ENCODE measurements around the gene COL9A3. TPM values are rescaled to one million over a fixed set of nuclear protein-coding genes. Genes with fewer than 3 reads are reported as not detected.

COL9A3 gene
- total RNA-seq, 2 experiments from 2014 or later: not detected

GRCh38 chr20:62793757-62794006, 23.2 kb upstream of the COL9A3 start:
- ChIA-PET CTCF (interaction anchor here (1.0 to 4.6 kb wide), 7 partner anchors 11 to 383 kb away, joined by 3 to 20 read pairs (median 4); partner anchors contain the start of genes OGFR and SLCO4A1), POLR2A (interaction anchor here (1.4 to 2.2 kb wide), 3 partner anchors 11 to 152 kb away, joined by 3 to 7 read pairs (median 4); partner anchors contain the start of genes OGFR and SLCO4A1)

DNA sequence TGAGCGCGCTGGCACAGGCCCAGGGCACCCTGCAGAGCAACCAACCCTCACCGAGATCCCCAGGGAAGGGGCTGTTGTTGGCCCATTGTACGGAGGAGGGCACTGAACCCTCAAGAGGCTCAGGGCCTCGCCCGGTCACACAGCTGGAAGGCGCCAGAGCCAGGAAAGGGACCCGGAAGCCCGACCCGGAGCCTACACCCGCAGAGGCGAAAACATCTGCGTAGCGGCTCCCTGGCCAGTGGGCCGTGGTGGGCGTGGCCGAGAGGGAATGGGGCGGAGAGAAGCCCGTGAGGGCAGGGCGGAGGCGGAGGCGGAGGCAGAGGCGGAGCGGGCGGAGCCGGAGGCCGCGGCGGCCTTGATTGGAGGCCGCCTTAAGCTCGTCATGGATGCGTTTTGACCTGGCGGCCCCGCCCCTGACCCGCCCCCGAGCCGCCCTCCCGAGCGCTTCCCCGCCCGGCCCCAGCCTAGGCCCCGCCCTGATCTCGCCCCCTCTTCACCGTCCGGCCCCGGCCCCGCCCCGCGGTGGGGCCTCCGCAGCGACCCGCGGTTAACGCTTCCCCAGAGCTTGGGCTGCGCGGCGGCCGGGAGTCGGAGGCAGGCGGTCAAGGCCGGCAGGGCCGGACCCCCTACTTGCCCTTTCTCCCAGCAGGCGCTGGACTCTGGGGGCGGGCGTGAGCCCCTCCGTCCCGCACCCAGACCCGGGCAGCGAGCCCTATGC, 22.7 kb upstream of the COL9A3 start:
- ChIA-PET CTCF (interaction anchor here (0.9 to 4.6 kb wide), 9 partner anchors 10 to 384 kb away, joined by 3 to 20 read pairs (median 4); partner anchors contain the start of genes OGFR and SLCO4A1), POLR2A (interaction anchor here (0.6 to 2.2 kb wide), 5 partner anchors 11 to 152 kb away, joined by 3 to 7 read pairs (median 4); partner anchors contain the start of genes OGFR and SLCO4A1)

GRCh38 chr20:62795023-62795761, 21.7 kb upstream of the COL9A3 start:
- ChIA-PET CTCF (interaction anchor here (1.2 to 4.6 kb wide), 3 partner anchors 13 to 192 kb away, joined by 4 to 20 read pairs (median 5); no protein-coding TSS in a partner anchor), POLR2A (interaction anchor here (0.6 to 2.2 kb wide), 4 partner anchors 10 to 225 kb away, joined by 4 to 7 read pairs (median 4); partner anchors contain the start of genes OGFR and SLCO4A1)

GRCh38 chr20:62796699-62797491, 20.0 kb upstream of the COL9A3 start:
- CTCF ChIA-PET: interaction anchor here (4.6 kb wide), 1 partner anchor 11 kb away, joined by 20 read pairs; no protein-coding TSS in a partner anchor
- POLR2A ChIA-PET: interaction anchor here (1.0 kb wide), 1 partner anchor 11 kb away, joined by 3 read pairs; no protein-coding TSS in a partner anchor

DNA sequence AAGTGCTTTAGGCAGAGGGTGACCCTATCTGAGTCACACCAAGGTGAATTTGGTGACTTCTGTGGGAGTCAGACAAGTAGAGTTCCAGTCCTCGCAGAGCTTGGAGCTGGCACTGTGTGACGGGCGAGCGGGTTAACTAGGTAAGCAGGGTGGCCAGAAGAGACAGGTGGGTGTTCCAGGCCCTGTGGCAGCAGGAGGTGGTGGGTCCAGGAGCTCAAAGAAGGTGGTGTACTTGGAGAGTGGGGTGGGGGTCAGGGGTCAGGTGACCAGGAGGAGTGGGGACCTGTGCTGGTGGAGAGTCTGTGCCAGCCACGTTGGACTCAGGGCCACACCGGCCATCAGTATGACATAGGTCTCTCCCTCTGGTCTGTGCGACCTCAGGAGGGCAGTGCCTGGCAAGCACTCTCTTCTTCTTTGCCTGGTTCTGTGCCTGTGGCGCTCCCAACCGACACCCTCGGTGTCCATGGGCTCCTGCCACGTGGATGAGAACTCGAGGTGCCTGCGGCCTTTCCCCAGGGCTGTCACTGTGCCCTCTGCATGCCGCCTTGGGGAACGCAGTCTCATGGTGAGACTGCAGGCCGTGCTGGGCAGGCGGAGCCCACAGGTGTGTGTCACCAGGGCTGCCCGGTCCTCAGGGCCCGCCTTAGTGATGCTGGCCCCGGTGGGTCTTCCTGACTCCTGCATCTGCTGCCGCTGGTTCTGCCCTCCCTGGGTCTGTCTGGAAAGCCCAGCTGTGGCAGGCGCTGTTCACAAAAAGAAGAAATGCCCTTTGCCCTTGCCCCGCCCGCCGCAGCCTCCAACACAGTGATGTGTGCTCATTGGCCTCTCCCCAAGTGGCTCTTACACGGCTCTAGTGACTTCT, 18.9 kb upstream of the COL9A3 start:
- ChIA-PET POLR2A (no interaction called here), CTCF (interaction anchor here (4.6 kb wide), 1 partner anchor 10 kb away, joined by 20 read pairs; no protein-coding TSS in a partner anchor)

DNA sequence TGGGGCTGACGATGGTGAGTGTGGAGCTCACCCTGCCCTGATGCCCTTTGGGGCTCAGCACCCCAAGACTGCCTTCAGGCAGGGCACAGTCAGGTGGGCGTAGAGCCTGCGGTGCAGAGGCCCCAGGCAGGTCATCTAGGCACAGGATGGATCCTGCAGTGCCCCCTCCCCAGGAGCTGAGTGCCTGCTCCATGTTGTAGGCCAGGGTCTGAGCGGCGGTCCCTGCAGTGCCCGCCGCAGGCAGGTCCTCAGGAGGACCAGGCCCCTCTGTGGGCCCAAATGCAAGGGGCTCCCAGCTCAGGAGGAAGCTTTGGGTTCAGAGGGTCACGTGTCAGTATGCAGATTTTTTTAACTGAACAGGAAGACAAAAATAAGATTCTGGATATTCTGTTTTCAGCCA, 17.8 kb upstream of the COL9A3 start:
- POLR2A ChIA-PET: no interaction called here

GRCh38 chr20:62799459-62799858, 17.4 kb upstream of the COL9A3 start:
- POLR2A ChIA-PET: no interaction called here
- CTCF ChIA-PET: interaction anchor here (0.6 to 0.9 kb wide), 2 partner anchors 9 to 611 kb away, joined by 3 read pairs; no protein-coding TSS in a partner anchor

More for the DNA sequence above, 17.8 kb upstream of the COL9A3 start:
- CTCF ChIA-PET: interaction anchor here (0.6 to 0.9 kb wide), 2 partner anchors 9 to 611 kb away, joined by 3 read pairs; no protein-coding TSS in a partner anchor

- POLR2A ChIA-PET: no interaction called here
- CTCF ChIA-PET: interaction anchor here (0.6 kb wide), 1 partner anchor 612 kb away, joined by 3 read pairs; no protein-coding TSS in a partner anchor
Observed at GRCh38 chr20:62799873-62800272, 17.0 kb upstream of the COL9A3 start.

DNA sequence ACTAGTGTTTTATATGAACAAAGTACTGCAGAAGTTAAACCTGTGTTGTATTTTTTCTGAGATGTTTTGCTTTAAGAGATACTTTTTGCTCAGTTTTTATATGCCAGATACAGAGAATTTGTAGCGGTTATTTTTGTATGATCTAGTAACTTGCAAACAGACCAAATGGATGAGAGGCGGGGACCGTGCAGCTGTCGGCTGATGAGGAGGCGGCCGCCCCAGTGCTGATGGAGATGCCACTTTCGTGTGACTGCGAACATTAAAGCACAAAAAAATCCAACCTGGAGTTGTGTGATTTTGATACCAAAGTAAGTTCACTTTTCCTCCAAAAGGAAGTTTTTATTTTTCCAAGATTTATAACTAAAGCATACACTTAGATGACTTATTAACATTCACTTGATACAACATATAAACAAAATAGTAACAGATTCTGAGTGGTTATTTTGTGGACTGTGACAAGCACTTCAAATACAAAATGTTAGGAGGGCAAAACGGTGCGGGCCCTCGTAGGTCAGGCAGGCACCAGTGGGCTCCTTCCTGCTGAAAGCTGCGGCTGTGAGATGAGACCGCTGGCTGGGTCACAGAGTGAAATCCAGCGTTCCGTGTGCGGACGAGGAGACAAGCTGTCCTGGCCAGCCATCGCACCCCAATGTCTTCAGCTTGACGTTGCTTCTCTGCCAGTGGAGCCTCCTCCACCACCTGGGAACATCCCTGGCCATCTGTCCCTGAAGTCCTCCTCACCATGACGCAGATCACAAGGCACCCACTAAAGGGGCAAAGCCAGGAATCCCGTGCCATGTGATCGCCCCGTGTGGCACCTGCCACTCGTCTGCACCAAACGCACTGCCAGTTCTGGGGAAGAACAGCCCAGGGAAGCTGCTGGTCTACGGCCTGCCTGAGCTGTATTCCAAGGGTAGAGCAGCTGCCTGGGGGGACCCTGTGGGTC, 16.3 kb upstream of the COL9A3 start:
- ChIA-PET CTCF (no interaction called here), POLR2A (no interaction called here)

GRCh38 chr20:62801284-62802010, 15.4 kb upstream of the COL9A3 start:
- POLR2A ChIA-PET: no interaction called here
- CTCF ChIA-PET: no interaction called here

DNA sequence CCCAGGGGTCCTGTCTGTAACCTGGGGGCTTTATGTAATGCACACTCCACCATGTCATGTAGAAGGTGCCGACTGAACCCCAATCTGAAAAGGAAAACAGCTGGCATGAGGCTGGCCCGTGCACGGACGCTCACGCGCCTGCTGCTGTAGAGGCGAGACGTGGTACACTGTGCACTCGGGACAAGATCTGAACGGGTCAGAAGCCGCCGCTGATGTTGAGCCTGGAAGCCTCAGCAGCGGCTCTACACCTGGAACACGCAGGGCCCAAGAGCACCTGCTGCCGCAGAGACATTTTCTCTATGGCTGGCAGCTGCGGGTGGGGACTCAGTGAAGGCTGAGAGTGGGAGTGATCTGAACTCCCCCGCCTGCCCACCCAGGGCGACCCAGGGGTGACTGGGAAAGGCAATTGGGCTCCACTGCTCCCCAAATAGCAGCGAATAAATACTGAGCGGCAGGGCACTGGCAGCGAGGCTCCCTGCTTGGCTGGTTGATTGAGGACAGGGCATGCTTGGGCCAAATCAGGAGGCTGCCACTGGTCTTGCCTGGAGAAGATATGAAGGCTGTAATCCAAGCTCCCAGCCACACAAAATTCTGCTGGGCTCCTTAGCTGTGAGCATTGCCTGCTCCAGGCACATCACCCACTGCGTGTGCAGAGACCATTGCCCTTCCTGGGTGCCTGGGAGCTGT, 14.7 kb upstream of the COL9A3 start:
- CTCF ChIA-PET: no interaction called here
- POLR2A ChIA-PET: no interaction called here

- POLR2A ChIA-PET: interaction anchor here (2.3 kb wide), 1 partner anchor 9 kb away, joined by 7 read pairs; no protein-coding TSS in a partner anchor
Observed at GRCh38 chr20:62804021-62804626, 12.7 kb upstream of the COL9A3 start.

GRCh38 chr20:62804627-62805154, 12.2 kb upstream of the COL9A3 start, which contains the start of gene OGFR:
Gene OGFR, plus strand, starts transcription at chr20:62804835. Its CDS starts 25 bp downstream, at chr20:62804860.
- ChIA-PET CTCF (interaction anchor here (0.9 to 1.2 kb wide), 2 partner anchors 11 to 31 kb away, joined by 3 read pairs; no protein-coding TSS in a partner anchor), POLR2A (interaction anchor here (0.6 to 2.3 kb wide), 2 partner anchors 10 to 20 kb away, joined by 3 to 7 read pairs; no protein-coding TSS in a partner anchor)

More at GRCh38 chr20:62804021-62804626, 12.7 kb upstream of the COL9A3 start:
- CTCF ChIA-PET: interaction anchor here (0.9 kb wide), 1 partner anchor 10 kb away, joined by 3 read pairs; no protein-coding TSS in a partner anchor

- ChIA-PET POLR2A (interaction anchor here (0.6 to 2.3 kb wide), 2 partner anchors 10 to 20 kb away, joined by 3 to 7 read pairs; no protein-coding TSS in a partner anchor), CTCF (interaction anchor here (1.2 kb wide), 1 partner anchor 32 kb away, joined by 3 read pairs; no protein-coding TSS in a partner anchor)
Observed at GRCh38 chr20:62805155-62805710, 11.6 kb upstream of the COL9A3 start.

Data from activated CD8-positive, alpha-beta memory T cell treated with anti-CD3 and anti-CD28 coated beads for 36 hours (primary cell).